H1 (cell line): ENCODE measurements around the gene ONECUT2. TPM values are rescaled to one million over a fixed set of nuclear protein-coding genes. Genes with fewer than 3 reads are reported as not detected.

Experiments used
- CTCF ChIA-PET: fragments of 300-600 bp; sonication (Branson Sonifier 250); formaldehyde crosslinking; loops from one replicate; lab custom pipeline; 2021; ENCODE audit not compliant: partially characterized antibody; lab: Charles Lee
- POLR2A ChIA-PET: fragments of 300-600 bp; sonication (Branson Sonifier 250); formaldehyde crosslinking; loops from one replicate; lab custom pipeline; 2021; ENCODE audit warnings: inconsistent platforms; ENCODE audit not compliant: partially characterized antibody; lab: Charles Lee
- DNase-seq, 2 experiments: peaks; one replicate each; pipeline versions ENCODE4 v3.0.0 to v3.0.0-alpha.2; 2010 to 2022; ENCODE audit warnings: low spot score in 2 of 2, low read depth in 1 of 2, mixed read lengths in 1 of 2
- FAIRE-seq: peaks from 2 replicates; lab custom pipeline; 2011; peaks lifted over from hg19 to GRCh38; lab: Jason Lieb, UNC
- H2AFZ ChIP-seq: 2 replicates; pipeline ENCODE4 v1.8.1; 2012; ENCODE audit warnings: low read length, inconsistent platforms
- H2AK5ac ChIP-seq: 2 replicates; pipeline ENCODE4 v1.6.1; 2013; ENCODE audit warnings: low read depth, low read length
- H2BK120ac ChIP-seq: replicated peaks from 2 replicates; pipeline ENCODE3; 2013; ENCODE audit warnings: low read depth, low read length, inconsistent platforms
- H2BK12ac ChIP-seq: 2 replicates; pipeline ENCODE4 v1.6.1; 2013; ENCODE audit warnings: low read depth, low read length
- H2BK15ac ChIP-seq: 2 replicates; pipeline ENCODE4 v1.6.1; 2013; ENCODE audit warnings: low read length
- H2BK20ac ChIP-seq: 2 replicates; pipeline ENCODE4 v1.6.1; 2013; ENCODE audit warnings: low read length
- H2BK5ac ChIP-seq: 2 replicates; pipeline ENCODE4 v1.6.1; 2013; ENCODE audit warnings: low read depth, low read length
- H3K14ac ChIP-seq: 2 replicates; pipeline ENCODE4 v1.6.1; 2013; ENCODE audit warnings: inconsistent platforms; ENCODE audit not compliant: insufficient read length
- H3K18ac ChIP-seq: 2 replicates; pipeline ENCODE4 v1.6.1; 2013; ENCODE audit warnings: low read length; ENCODE audit errors: extremely low read depth
- H3K23ac ChIP-seq: 2 replicates; pipeline ENCODE4 v1.6.1; 2013; ENCODE audit warnings: inconsistent platforms; ENCODE audit not compliant: insufficient read length
- H3K23me2 ChIP-seq: 2 replicates; pipeline ENCODE4 v1.6.1; 2013; ENCODE audit warnings: low read depth, low read length
- H3K27ac ChIP-seq: 2 replicates; pipeline ENCODE4 v1.6.1; 2011; ENCODE audit warnings: low read depth, low read length, inconsistent platforms
- H3K27me3 ChIP-seq, 4 experiments: replicated peaks in 1 of 4; 1 replicate in 1 of 4; 2 replicates in 3 of 4; pipeline versions ENCODE4 v1.6.1 to v1.8.1; 2011 to 2013; ENCODE audit warnings: low read length in 3 of 4, mild to moderate bottlenecking in 3 of 4, inconsistent platforms in 2 of 4, mixed read lengths in 2 of 4, moderate library complexity in 1 of 4; ENCODE audit not compliant: control insufficient read depth in 3 of 4, insufficient read depth in 3 of 4; ENCODE audit errors: extremely low read depth in 1 of 4
- H3K36me3 ChIP-seq, 4 experiments: 2 replicates each; pipeline versions ENCODE4 v1.6.1 to v1.8.1; 2011 to 2013; ENCODE audit warnings: mild to moderate bottlenecking in 4 of 4, low read length in 3 of 4, moderate library complexity in 2 of 4, control low read depth in 1 of 4, inconsistent platforms in 1 of 4; ENCODE audit not compliant: insufficient read depth in 4 of 4, control insufficient read depth in 2 of 4
- H3K4ac ChIP-seq: replicated peaks from 2 replicates; pipeline ENCODE3; 2013; ENCODE audit warnings: low read length, low read depth, mixed read lengths, inconsistent platforms; ENCODE audit not compliant: insufficient read length
- H3K4me1 ChIP-seq, 4 experiments: replicated peaks in 1 of 4; 1 replicate in 1 of 4; 2 replicates in 3 of 4; pipeline versions ENCODE4 v1.6.1 to v1.8.1; 2011 to 2013; ENCODE audit warnings: low read length in 3 of 4, inconsistent platforms in 2 of 4, mixed read lengths in 1 of 4; ENCODE audit not compliant: insufficient read depth in 4 of 4, control insufficient read depth in 3 of 4
- H3K4me2 ChIP-seq, 2 experiments: 2 replicates each; pipeline versions ENCODE4 v1.6.1 to v1.8.1; 2011 to 2013; ENCODE audit warnings: low read depth in 2 of 2, low read length in 2 of 2, control low read depth in 1 of 2, inconsistent platforms in 1 of 2, mild to moderate bottlenecking in 1 of 2; ENCODE audit not compliant: insufficient read depth in 1 of 2
- H3K4me3 ChIP-seq, 4 experiments: fragments of 200-600, 300-600 bp in 1 of 4; sonication (generic), shearing (Covaris generic), sonication (Bioruptor Twin) in 1 of 4; 2 replicates each; pipeline versions ENCODE4 v1.5.1 to v1.8.1; 2011 to 2016; ENCODE audit warnings: low read length in 4 of 4, low read depth in 3 of 4, control low read depth in 2 of 4, inconsistent platforms in 2 of 4, mild to moderate bottlenecking in 2 of 4, mixed read lengths in 1 of 4, moderate library complexity in 1 of 4; ENCODE audit not compliant: insufficient read depth in 2 of 4; ENCODE audit errors: extremely low read depth in 1 of 4
- H3K56ac ChIP-seq: replicated peaks from 2 replicates; pipeline ENCODE3; 2013; ENCODE audit warnings: low read depth, mild to moderate bottlenecking, mixed read lengths, low read length, inconsistent platforms; ENCODE audit not compliant: insufficient read length
- H3K79me1 ChIP-seq: 2 replicates; pipeline ENCODE4 v1.6.1; 2013; ENCODE audit warnings: low read depth, low read length, control low read depth
- H3K79me2 ChIP-seq, 2 experiments: 2 replicates each; pipeline versions ENCODE4 v1.6.1 to v1.8.1; 2012 to 2013; ENCODE audit warnings: low read length in 2 of 2, mild to moderate bottlenecking in 2 of 2, inconsistent platforms in 1 of 2; ENCODE audit not compliant: insufficient read depth in 2 of 2, control insufficient read depth in 1 of 2
- H3K9ac ChIP-seq, 4 experiments: replicated peaks in 1 of 4; 1 replicate in 1 of 4; 2 replicates in 3 of 4; pipeline versions ENCODE4 v1.6.1 to v1.8.1; 2011 to 2013; ENCODE audit warnings: low read depth in 3 of 4, low read length in 3 of 4, control low read depth in 2 of 4, mild to moderate bottlenecking in 2 of 4, moderate library complexity in 2 of 4, inconsistent platforms in 1 of 4; ENCODE audit errors: extremely low read depth in 1 of 4
- H3K9me3 ChIP-seq, 2 experiments: 2 replicates each; pipeline versions ENCODE4 v1.6.1 to v1.8.1; 2012 to 2013; ENCODE audit warnings: mild to moderate bottlenecking in 2 of 2, moderate library complexity in 2 of 2, control low read depth in 1 of 2, inconsistent platforms in 1 of 2, low read depth in 1 of 2, low read length in 1 of 2, mixed read lengths in 1 of 2; ENCODE audit not compliant: insufficient read depth in 2 of 2
- H4K20me1 ChIP-seq, 2 experiments: replicated peaks in 1 of 2; 2 replicates each; pipeline versions ENCODE3 to v1.8.1; 2011 to 2013; ENCODE audit warnings: inconsistent platforms in 2 of 2, low read length in 2 of 2, mild to moderate bottlenecking in 1 of 2; ENCODE audit not compliant: insufficient read depth in 2 of 2, control insufficient read depth in 1 of 2
- H4K5ac ChIP-seq: 2 replicates; pipeline ENCODE4 v1.6.1; 2013; ENCODE audit warnings: low read length, low read depth, mixed read lengths, inconsistent platforms; ENCODE audit not compliant: insufficient read length
- H4K8ac ChIP-seq: 2 replicates; pipeline ENCODE4 v1.8.0; 2013; ENCODE audit warnings: mild to moderate bottlenecking, moderate library complexity, low read length, inconsistent platforms; ENCODE audit not compliant: insufficient read depth; ENCODE audit errors: extremely low read depth
- H4K91ac ChIP-seq: replicated peaks from 2 replicates; pipeline ENCODE3; 2013; ENCODE audit warnings: low read length, mixed read lengths, inconsistent platforms; ENCODE audit not compliant: insufficient read length
- CHD2 ChIP-seq: IDR thresholded peaks from 2 replicates; pipeline ENCODE4 v1.6.1; 2012; ENCODE audit warnings: low read length, improper control_type of control experiment
- EGR1 ChIP-seq: IDR thresholded peaks from 2 replicates; pipeline ENCODE4 v1.6.1; 2011; ENCODE audit warnings: low read depth, low read length, borderline replicate concordance
- NRF1 ChIP-seq: IDR thresholded peaks from 2 replicates; pipeline ENCODE4 v1.6.1; 2011; ENCODE audit warnings: mild to moderate bottlenecking, low read depth, low read length, improper control_type of control experiment
- RAD21 ChIP-seq, 2 experiments: IDR thresholded peaks in 1 of 2; conservative IDR thresholded peaks in 1 of 2; 2 replicates each; pipeline ENCODE4 v1.6.1; 2011; ENCODE audit warnings: low read depth in 2 of 2, low read length in 2 of 2, improper control_type of control experiment in 1 of 2, inconsistent platforms in 1 of 2, mild to moderate bottlenecking in 1 of 2, moderate library complexity in 1 of 2
- RBBP5 ChIP-seq: IDR thresholded peaks from 2 replicates; pipeline ENCODE4 v1.7.1; 2012; ENCODE audit warnings: low read depth, mild to moderate bottlenecking, inconsistent platforms, low read length, moderate library complexity, borderline replicate concordance
- TCF12 ChIP-seq: IDR thresholded peaks from 2 replicates; pipeline ENCODE4 v1.6.1; 2011; ENCODE audit warnings: low read depth, mild to moderate bottlenecking, low read length
- USF2 ChIP-seq: IDR thresholded peaks from 2 replicates; pipeline ENCODE4 v1.6.1; 2011; ENCODE audit warnings: low read length, improper control_type of control experiment
- WGBS, 2 experiments: shearing (Covaris generic) in 1 of 2; methylation state at CpG; one replicate each; pipeline versions ENCODE4 v1.1.6 to v1.1.7; 2013 to 2015; ENCODE audit warnings: low lambda C conversion rate in 2 of 2, mixed read lengths in 2 of 2, inconsistent platforms in 1 of 2, low coverage in 1 of 2, missing lambda C conversion rate in 1 of 2; ENCODE audit not compliant: insufficient replicate concordance in 2 of 2, insufficient coverage in 1 of 2, insufficient read length in 1 of 2; ENCODE audit errors: extremely low coverage in 1 of 2, missing lambda C conversion rate in 1 of 2; 5-methylcytosine and 5-hydroxymethylcytosine counted together
- polyA plus RNA-seq, 7 experiments: library from polyadenylated mRNA; depleted of rRNA in 3 of 7; stranded (reverse) in 5 of 7; unstranded in 2 of 7; fragments of >200 nt in 5 of 7; fragments of 200-250 nt in 2 of 7; gene quantifications; 1 replicate in 5 of 7; 2 replicates in 1 of 7; 4 replicates in 1 of 7; pipeline versions ENCODE4 v1.2.1 to v1.2.3, GENCODE V29; 2011 to 2013; ENCODE audit warnings: missing spikeins in 2 of 7, mixed read lengths in 2 of 7
- total RNA-seq: library from RNA; stranded (reverse); fragmentation: NEBNext Ultra II Directional; extraction: Animal tissue kit (Norgen Biotek cat#: 25700); gene quantifications from 2 replicates; pipeline ENCODE4 v1.2.1, GENCODE V29; 2021

Gene ONECUT2
- total and polyA plus RNA-seq, 2 of the 8 experiments (the other 6 are each of a cell fraction or from before 2014, with no cell fraction given) = 0.38 to 1.9 TPM

- no peak overlapping the region for H3K23ac ChIP-seq
- H3K4me2 ChIP-seq = no peak overlapping the region
- no peak overlapping the region for H2BK5ac ChIP-seq
- H4K91ac ChIP-seq = no peak overlapping the region
- H3K56ac ChIP-seq = no peak overlapping the region
- H3K14ac ChIP-seq = no peak overlapping the region
- POLR2A ChIA-PET = interaction anchor here (1.3 kb wide), 1 partner anchor 14 kb away, joined by 3 read pairs; no protein-coding TSS in a partner anchor
- H3K4ac ChIP-seq = no peak overlapping the region
- H3K9me3 ChIP-seq = no peaks in the 10 kb centered on the region
- CTCF ChIA-PET = interaction anchor here (0.9 to 3.0 kb wide), 3 partner anchors 63 to 741 kb away, joined by 3 to 11 read pairs (median 3); no protein-coding TSS in a partner anchor
- H2AK5ac ChIP-seq = no peak overlapping the region
- H3K27me3 ChIP-seq = peaks cover 43 to 62% (median 54%) of the 10 kb centered on the region in 4 experiments
- H3K27ac ChIP-seq = no peak overlapping the region
- no peak overlapping the region for H2BK20ac ChIP-seq
- no peak overlapping the region for H3K9ac ChIP-seq
- no peak for TF ChIP-seq NRF1
- TF ChIP-seq RAD21 (IDR thresholded peaks at IDR 0.05 in 1 of 2, conservative IDR thresholded peaks at IDR 0.05 in 1 of 2; ENCODE audit: low read depth in 2 of 2, low read length in 2 of 2) = no peak
- TF ChIP-seq RBBP5 = no peak
- TF ChIP-seq USF2 = no peak
- no peak for TF ChIP-seq TCF12
- TF ChIP-seq EGR1 = no peak
- no peak for TF ChIP-seq CHD2
- H3K4me1 ChIP-seq = peaks cover 9 to 23% (median 16%) of the 10 kb centered on the region in 4 experiments
- no peak overlapping the region for H3K4me3 ChIP-seq
- H2AFZ ChIP-seq = no peak overlapping the region
- no peak overlapping the region for H2BK120ac ChIP-seq
- H2BK12ac ChIP-seq = no peak overlapping the region
- peaks cover 0 to 4% (median 0%) of the 10 kb centered on the region in 4 experiments; a peak in 1 of 8 replicates for H3K36me3 ChIP-seq
- no peak overlapping the region for H4K5ac ChIP-seq
- no peak for DNase-seq
- peaks cover 3% of the 10 kb centered on the region; the same call in 1 of the 2 replicates for H3K23me2 ChIP-seq
- FAIRE-seq = no peak
- H3K79me1 ChIP-seq = no peaks in the 10 kb centered on the region
- 66% methylated on average over 3 of the region's 3 CpGs; no CpG with 5 or more reads in 1 of the 2 experiments for WGBS, 2 experiments
- H2BK15ac ChIP-seq = no peak overlapping the region
- H4K20me1 ChIP-seq = peaks cover 7 to 32% of the 10 kb centered on the region in 2 experiments
- no peaks in the 10 kb centered on the region for H3K79me2 ChIP-seq
- H3K18ac ChIP-seq = no peak overlapping the region
- no peak overlapping the region for H4K8ac ChIP-seq
These were observed 9.2 kb downstream of the ONECUT2 start for GRCh38 chr18:57444301-57444759.
